BE2C (cell line): Measurements from ENCODE around the gene CD300LF.

Source experiments
- DNase-seq: peaks from one replicate; pipeline ENCODE4 v3.0.0-alpha.2; 2020
- H3K27me3 ChIP-seq: fragments of 250-450 bp; sonication (Bioruptor Pico); 2 replicates; pipeline ENCODE4 v1.5.1; 2020; ENCODE audit warnings: mild to moderate bottlenecking
- H3K36me3 ChIP-seq: fragments of 250-450 bp; sonication (Bioruptor Pico); 2 replicates; pipeline ENCODE4 v1.5.1; 2020; ENCODE audit warnings: mild to moderate bottlenecking
- H3K4me1 ChIP-seq: fragments of 250-450 bp; sonication (Bioruptor Pico); 2 replicates; pipeline ENCODE4 v1.5.1; 2020
- H3K4me3 ChIP-seq: 2 replicates; pipeline ENCODE4 v1.5.1; 2011; ENCODE audit warnings: low read depth, low read length
- H3K9me3 ChIP-seq: fragments of 250-450 bp; sonication (Bioruptor Pico); 2 replicates; pipeline ENCODE4 v1.5.1; 2020
- TF ChIP-seq, protein P1 (sequence below): IDR thresholded peaks from 2 replicates; pipeline ENCODE4 v1.5.1; 2012; ENCODE audit warnings: mild to moderate bottlenecking, low read depth, low read length

The CD300LF gene

DNA sequence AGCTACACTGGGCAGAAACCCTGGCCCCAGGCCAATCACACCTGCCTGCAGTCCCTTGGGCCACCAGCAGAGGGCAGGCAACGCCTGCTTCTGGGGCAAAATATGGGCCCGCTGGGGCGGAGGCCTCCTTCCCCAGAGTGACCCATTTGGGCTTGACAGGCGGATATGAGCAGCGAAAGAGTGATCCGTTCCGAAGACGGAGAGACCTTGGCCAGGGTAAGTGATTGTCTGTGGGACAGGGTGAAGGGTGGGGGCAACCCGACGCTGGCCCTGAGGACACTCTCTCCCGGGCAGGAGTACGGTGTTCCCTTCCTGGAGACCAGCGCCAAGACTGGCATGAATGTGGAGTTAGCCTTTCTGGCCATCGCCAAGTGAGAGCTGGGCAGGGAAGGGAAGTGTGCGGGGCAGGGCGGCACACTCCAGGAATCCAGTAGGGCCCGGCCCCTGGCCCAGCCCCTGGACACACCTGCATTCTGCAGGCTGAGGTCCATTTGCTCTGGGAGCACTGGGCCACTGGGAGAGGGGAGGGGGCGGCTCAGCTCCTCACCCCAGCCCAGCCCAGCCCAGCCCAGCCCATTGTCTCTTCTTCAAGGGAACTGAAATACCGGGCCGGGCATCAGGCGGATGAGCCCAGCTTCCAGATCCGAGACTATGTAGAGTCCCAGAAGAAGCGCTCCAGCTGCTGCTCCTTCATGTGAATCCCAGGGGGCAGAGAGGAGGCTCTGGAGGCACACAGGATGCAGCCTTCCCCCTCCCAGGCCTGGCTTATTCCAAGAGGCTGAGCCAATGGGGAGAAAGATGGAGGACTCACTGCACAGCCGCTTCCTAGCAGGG lies 32.2 kb upstream of the CD300LF start:
- H3K4me1 ChIP-seq, result no peaks in the 10 kb centered on the region
- no peak overlapping the region for H3K4me3 ChIP-seq
- TF ChIP-seq, protein P1, sequence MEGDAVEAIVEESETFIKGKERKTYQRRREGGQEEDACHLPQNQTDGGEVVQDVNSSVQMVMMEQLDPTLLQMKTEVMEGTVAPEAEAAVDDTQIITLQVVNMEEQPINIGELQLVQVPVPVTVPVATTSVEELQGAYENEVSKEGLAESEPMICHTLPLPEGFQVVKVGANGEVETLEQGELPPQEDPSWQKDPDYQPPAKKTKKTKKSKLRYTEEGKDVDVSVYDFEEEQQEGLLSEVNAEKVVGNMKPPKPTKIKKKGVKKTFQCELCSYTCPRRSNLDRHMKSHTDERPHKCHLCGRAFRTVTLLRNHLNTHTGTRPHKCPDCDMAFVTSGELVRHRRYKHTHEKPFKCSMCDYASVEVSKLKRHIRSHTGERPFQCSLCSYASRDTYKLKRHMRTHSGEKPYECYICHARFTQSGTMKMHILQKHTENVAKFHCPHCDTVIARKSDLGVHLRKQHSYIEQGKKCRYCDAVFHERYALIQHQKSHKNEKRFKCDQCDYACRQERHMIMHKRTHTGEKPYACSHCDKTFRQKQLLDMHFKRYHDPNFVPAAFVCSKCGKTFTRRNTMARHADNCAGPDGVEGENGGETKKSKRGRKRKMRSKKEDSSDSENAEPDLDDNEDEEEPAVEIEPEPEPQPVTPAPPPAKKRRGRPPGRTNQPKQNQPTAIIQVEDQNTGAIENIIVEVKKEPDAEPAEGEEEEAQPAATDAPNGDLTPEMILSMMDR, result peak; percentile 100
- no peaks in the 10 kb centered on the region for H3K27me3 ChIP-seq
- H3K9me3 ChIP-seq, result no peaks in the 10 kb centered on the region
- DNase-seq, result peak; percentile 75
- no peaks in the 10 kb centered on the region for H3K36me3 ChIP-seq

DNA sequence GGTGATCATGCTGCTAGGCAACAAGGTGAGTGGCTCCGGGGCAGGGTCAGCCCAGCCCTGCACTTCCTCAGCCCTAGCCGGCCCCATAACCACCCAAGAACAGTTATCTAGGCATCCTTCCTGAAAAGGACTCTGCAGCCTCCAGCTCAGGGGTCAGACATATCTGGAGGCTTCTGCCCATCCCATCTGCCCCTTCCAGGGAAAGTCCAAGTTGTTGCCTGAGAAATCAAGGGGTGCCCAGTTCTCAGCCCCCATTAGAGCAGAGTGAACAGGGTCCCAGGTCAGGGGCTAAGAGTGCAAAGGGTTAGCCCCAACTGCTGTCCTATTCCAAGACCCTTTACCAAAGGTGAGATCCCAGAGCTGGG lies 31.6 kb upstream of the CD300LF start:
- no peaks in the 10 kb centered on the region for H3K9me3 ChIP-seq
- no peaks in the 10 kb centered on the region for H3K4me1 ChIP-seq
- TF ChIP-seq, protein P1, result no peak
- DNase-seq, result no peak
- no peak overlapping the region for H3K4me3 ChIP-seq
- H3K36me3 ChIP-seq, result no peaks in the 10 kb centered on the region
- H3K27me3 ChIP-seq, result no peaks in the 10 kb centered on the region

DNA sequence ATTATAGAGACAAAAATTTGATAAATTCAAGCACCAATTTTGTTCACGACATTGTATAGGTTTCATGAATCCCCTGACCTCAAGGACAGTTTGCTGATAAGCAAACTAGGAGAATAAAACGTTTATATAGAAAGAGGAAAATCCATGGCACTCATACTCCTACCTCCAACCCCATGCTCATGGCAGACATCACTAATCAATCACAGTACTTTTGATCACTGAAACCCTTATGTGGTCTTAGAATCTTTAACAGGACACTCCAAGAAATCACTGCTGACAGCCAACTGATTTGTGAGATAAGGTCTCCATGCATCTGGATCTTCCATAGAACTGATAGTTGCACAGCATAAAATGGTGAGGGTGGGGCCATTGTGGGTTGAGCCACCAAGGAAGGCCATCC lies 31.0 kb upstream of the CD300LF start:
- Histone ChIP-seq H3K36me3 (no peaks in the 10 kb centered on the region), H3K4me1 (no peaks in the 10 kb centered on the region), H3K27me3 (no peaks in the 10 kb centered on the region; the same call in 1 of the 2 replicates), H3K9me3 (no peaks in the 10 kb centered on the region), H3K4me3 (no peak overlapping the region)
- DNase-seq, result no peak
- TF ChIP-seq, protein P1, result no peak

DNA sequence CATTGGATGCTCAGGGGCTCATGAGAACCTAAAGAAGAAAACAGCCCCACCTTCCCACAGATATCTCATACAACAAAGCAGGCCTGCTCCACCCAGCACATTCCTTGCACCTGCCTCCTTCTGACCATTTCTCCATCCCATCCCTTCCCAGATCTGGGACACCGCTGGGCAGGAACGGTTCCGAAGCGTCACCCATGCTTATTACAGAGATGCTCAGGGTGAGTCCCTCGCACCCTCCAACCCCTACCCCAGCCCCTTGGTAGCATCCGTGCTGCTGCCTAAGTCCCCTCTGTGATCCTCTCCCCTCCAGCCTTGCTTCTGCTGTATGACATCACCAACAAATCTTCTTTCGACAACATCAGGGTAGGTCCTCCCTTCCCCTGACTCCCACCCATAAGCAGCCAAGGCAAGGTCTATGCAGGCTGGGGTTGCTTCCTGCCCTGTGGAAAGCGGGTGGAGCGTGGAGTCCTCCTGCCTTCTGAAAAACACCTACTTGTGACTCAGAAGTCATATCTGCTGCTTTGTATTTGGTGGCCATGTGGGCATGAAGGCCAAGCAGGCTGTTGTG lies 30.3 kb upstream of the CD300LF start:
- H3K36me3 ChIP-seq, result no peaks in the 10 kb centered on the region
- H3K27me3 ChIP-seq, result peaks cover 7% of the 10 kb centered on the region
- H3K4me1 ChIP-seq, result no peaks in the 10 kb centered on the region
- H3K4me3 ChIP-seq, result no peak overlapping the region
- H3K9me3 ChIP-seq, result no peaks in the 10 kb centered on the region
- TF ChIP-seq, protein P1, result no peak
- no peak for DNase-seq

DNA sequence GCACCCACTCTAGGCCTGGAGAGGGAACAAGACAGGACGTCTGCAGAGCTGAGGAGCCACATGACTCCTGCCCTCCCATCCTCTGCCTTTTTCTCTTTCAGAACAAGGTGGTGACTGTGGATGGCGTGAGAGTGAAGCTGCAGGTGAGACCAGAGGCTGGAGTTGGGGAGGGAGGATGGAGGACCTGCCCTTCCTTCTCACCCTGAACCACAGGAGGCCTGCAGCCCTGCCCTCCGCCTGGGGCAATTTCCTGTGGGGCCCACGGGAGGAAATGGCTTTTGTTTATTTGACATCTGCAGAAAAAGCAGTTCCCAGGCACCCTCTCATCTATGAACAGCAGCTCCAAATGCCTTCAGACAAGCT lies 29.4 kb upstream of the CD300LF start:
- Histone ChIP-seq H3K4me3 (no peak overlapping the region), H3K36me3 (no peaks in the 10 kb centered on the region), H3K4me1 (no peaks in the 10 kb centered on the region), H3K9me3 (no peaks in the 10 kb centered on the region), H3K27me3 (peaks cover 16% of the 10 kb centered on the region)
- no peak for DNase-seq
- TF ChIP-seq, protein P1, result no peak
